CD4-positive, alpha-beta T cell treated with Interleukin-15 for 1 hour (primary cell): Measurements from ENCODE around the gene PFKFB2.
A peak's percentile ranks its signal among the peaks of the same experiment; 100 is the strongest.

ENCODE experiments used
- DNase-seq: peaks from one replicate; pipeline ENCODE4 v3.0.0-alpha.2; 2020

PFKFB2 gene

GRCh38 chr1:207052911-207053769 is at the start of gene PFKFB2:
Gene PFKFB2 (plus strand): TSS chr1:207053275. CDS start chr1:207054718, 1,443 bp downstream.
- DNase-seq = peak; percentile 95

GRCh38 chr1:207004931-207005830 is 47.9 kb upstream of the PFKFB2 start:
- no peak for DNase-seq

GRCh38 chr1:207006083-207006482 is 47.0 kb upstream of the PFKFB2 start:
- DNase-seq = no peak

GRCh38 chr1:207006914-207007313 is 46.2 kb upstream of the PFKFB2 start:
- no peak for DNase-seq

- DNase-seq = no peak
Measured at GRCh38 chr1:207007352-207008033, 45.6 kb upstream of the PFKFB2 start.

GRCh38 chr1:207009182-207009850 is 43.8 kb upstream of the PFKFB2 start:
- no peak for DNase-seq

GRCh38 chr1:207009945-207010344 is 43.1 kb upstream of the PFKFB2 start:
- no peak for DNase-seq

- no peak for DNase-seq
Measured at GRCh38 chr1:207010726-207011125, 42.3 kb upstream of the PFKFB2 start.

GRCh38 chr1:207013321-207014085 is 39.6 kb upstream of the PFKFB2 start:
- no peak for DNase-seq

- no peak for DNase-seq
Measured at GRCh38 chr1:207014728-207015127, 38.3 kb upstream of the PFKFB2 start.

GRCh38 chr1:207015791-207016190 is 37.3 kb upstream of the PFKFB2 start:
- no peak for DNase-seq

- DNase-seq = no peak
Measured at GRCh38 chr1:207017615-207018559, 35.2 kb upstream of the PFKFB2 start.

GRCh38 chr1:207018707-207019106 is 34.4 kb upstream of the PFKFB2 start:
- DNase-seq = no peak

- DNase-seq = no peak
Measured at GRCh38 chr1:207019161-207019560, 33.9 kb upstream of the PFKFB2 start.

- no peak for DNase-seq
Measured at GRCh38 chr1:207019661-207020060, 33.4 kb upstream of the PFKFB2 start.

GRCh38 chr1:207020065-207020708 is 32.9 kb upstream of the PFKFB2 start:
- DNase-seq = no peak

GRCh38 chr1:207020709-207021107 is 32.4 kb upstream of the PFKFB2 start:
- no peak for DNase-seq

- DNase-seq = no peak
Measured at GRCh38 chr1:207021139-207021861, 31.8 kb upstream of the PFKFB2 start.

- DNase-seq = no peak
Measured at GRCh38 chr1:207021876-207022596, 31.0 kb upstream of the PFKFB2 start.
